Testis (tissue), 3 donors: ENCODE measurements around the gene POLK. TPM values are rescaled to one million over a fixed set of nuclear protein-coding genes. Genes with fewer than 3 reads are reported as not detected.
"Not testable (repeated sequence)": the region's sequence is repeated elsewhere in the genome, so short reads cannot be mapped to it uniquely, and the experiment has no call there.

Experiments
- DNase-seq: peaks from one replicate; pipeline ENCODE4 v3.0.0-alpha.2; 2019
- H3K27ac ChIP-seq, 2 donors: fragments of 200-600 bp; sonication (generic); one replicate each; pipeline ENCODE4 v1.5.1; 2019
- H3K27me3 ChIP-seq: fragments of 200-600 bp; sonication (generic); one replicate; pipeline ENCODE4 v1.5.1; 2019
- H3K36me3 ChIP-seq: fragments of 200-600 bp; sonication (generic); one replicate; pipeline ENCODE4 v1.5.1; 2017; ENCODE audit warnings: low read depth; ENCODE audit errors: missing control alignments
- H3K4me1 ChIP-seq: fragments of 200-600 bp; sonication (generic); one replicate; pipeline ENCODE4 v1.5.1; 2019
- H3K4me3 ChIP-seq, 2 donors: fragments of 200-600 bp; sonication (generic); one replicate each; pipeline ENCODE4 v1.5.1; 2017 to 2019
- H3K9me3 ChIP-seq: fragments of 200-600 bp; sonication (generic); one replicate; pipeline ENCODE4 v1.5.1; 2017
- POLR2A ChIP-seq: fragments of 450-650 bp; IDR thresholded peaks from one replicate; pipeline ENCODE4 v1.6.1; 2017; ENCODE audit warnings: antibody characterized with exemption, mild to moderate bottlenecking, moderate library complexity
- WGBS, 2 donors: methylation state at CpG; one replicate each; pipeline ENCODE4 v1.1.5; 2018; 5-methylcytosine and 5-hydroxymethylcytosine counted together
- intact Hi-C: fragments of 100-400 bp; cut with DNase I; formaldehyde crosslinking; loops from one replicate; pipeline ENCODE4 v1.15.1; 2023; ENCODE audit warnings: low total_unique reads
- polyA plus RNA-seq: library from polyadenylated mRNA; stranded (reverse); fragments of 350-450 nt; fragmentation: Illumina TruSeq; extraction: RNeasy Lipid Tissue Mini Kit (QIAGEN cat#74804); gene quantifications from one replicate; pipeline ENCODE4 v1.2.3, GENCODE V29; 2014; ENCODE audit warnings: low read depth, low replicate concordance; ENCODE audit not compliant: insufficient read depth
- total RNA-seq, 2 donors: library from RNA; depleted of rRNA; stranded (reverse); fragments of >200 nt; gene quantifications; one replicate each; pipeline ENCODE4 v1.2.3, GENCODE V29; 2016
- TF ChIP-seq, protein P1 (sequence below), 3 experiments: fragments of 450-650 bp in 2 of 3; fragments of 200-600 bp in 1 of 3; sonication (generic) in 1 of 3; IDR thresholded peaks; one replicate each; pipeline ENCODE4 v1.5.1; 2016 to 2019; ENCODE audit warnings: antibody characterized with exemption in 3 of 3, mild to moderate bottlenecking in 2 of 3, moderate library complexity in 1 of 3

Gene POLK
- total and polyA plus RNA-seq, 3 donors from 2014 or later: 23.3 to 56.7 (median 41.0) TPM

DNA sequence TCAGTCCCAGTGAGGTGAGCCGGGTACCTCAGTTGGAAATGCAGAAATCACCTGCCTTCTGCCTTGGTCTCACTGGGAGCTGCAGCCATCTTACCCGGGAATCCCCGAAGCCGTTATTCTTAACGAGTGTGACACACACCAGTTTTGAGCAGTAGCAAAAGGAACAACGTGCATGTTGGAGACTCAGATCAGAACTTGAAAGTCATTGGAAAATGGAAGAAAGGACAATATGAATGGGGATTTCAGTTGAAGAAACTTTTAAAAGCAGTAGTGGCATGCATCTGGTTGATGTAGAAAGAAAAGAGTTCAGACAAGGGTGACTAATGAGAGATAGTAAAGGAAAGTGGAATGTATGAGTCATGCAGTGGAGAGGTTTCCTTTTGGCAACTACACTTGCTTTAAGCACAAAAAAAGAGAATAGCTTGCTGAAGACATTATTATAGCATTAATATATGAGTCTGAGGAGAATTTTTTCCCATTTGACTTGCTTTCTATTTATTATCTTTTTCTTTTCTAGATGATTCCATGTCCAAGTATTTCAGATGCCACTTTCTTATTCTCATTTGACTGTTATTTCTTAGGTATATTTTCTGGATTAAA, 55.1 kb downstream of the POLK start:
- peak overlapping the region in 1 of 2 donors; percentile 6 for H3K27ac ChIP-seq
- intact Hi-C loops: no loop called here

DNA sequence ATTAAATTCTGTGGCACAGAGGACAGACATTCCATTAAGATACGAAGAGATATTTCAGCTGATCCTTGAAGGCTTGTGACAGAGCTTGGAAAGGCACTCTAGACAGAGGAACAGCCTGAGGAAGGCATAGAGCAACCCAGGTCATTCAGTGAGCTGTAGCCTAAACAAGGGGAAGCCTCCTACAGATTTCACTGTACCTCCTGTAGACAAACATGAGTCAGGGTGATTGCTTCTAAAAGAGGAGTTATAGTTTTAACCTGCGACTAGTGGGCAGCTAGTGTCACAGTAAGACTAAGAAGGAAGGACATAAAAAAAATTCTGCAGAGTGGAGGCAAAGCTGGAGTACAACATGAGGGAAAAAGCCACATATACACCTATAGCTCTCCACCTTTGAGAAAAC, 56.0 kb downstream of the POLK start:
- Histone ChIP-seq H3K36me3 (no peaks in the 10 kb centered on the region), H3K27me3 (no peaks in the 10 kb centered on the region), H3K4me3 (no peak overlapping the region), H3K9me3 (no peaks in the 10 kb centered on the region), H3K4me1 (peaks cover 24% of the 10 kb centered on the region), H3K27ac (peak overlapping the region in 1 of 2 donors; percentile 6)
- intact Hi-C loops: no loop called here
- TF ChIP-seq POLR2A: no peak
- TF ChIP-seq, protein P1, sequence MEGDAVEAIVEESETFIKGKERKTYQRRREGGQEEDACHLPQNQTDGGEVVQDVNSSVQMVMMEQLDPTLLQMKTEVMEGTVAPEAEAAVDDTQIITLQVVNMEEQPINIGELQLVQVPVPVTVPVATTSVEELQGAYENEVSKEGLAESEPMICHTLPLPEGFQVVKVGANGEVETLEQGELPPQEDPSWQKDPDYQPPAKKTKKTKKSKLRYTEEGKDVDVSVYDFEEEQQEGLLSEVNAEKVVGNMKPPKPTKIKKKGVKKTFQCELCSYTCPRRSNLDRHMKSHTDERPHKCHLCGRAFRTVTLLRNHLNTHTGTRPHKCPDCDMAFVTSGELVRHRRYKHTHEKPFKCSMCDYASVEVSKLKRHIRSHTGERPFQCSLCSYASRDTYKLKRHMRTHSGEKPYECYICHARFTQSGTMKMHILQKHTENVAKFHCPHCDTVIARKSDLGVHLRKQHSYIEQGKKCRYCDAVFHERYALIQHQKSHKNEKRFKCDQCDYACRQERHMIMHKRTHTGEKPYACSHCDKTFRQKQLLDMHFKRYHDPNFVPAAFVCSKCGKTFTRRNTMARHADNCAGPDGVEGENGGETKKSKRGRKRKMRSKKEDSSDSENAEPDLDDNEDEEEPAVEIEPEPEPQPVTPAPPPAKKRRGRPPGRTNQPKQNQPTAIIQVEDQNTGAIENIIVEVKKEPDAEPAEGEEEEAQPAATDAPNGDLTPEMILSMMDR (IDR thresholded peaks at IDR 0.05): no peak
- no peak for DNase-seq
- WGBS, 2 donors: 56 to 59% methylated on average over 2 of the region's 2 CpGs

More for the DNA sequence above, 55.1 kb downstream of the POLK start:
- DNase-seq: no peak
- H3K27me3 ChIP-seq: no peaks in the 10 kb centered on the region
- H3K4me1 ChIP-seq: peaks cover 24% of the 10 kb centered on the region
- TF ChIP-seq POLR2A: no peak
- 50 to 67% methylated on average over 6 of the region's 6 CpGs for WGBS, 2 donors
- H3K36me3 ChIP-seq: no peaks in the 10 kb centered on the region
- H3K9me3 ChIP-seq: no peaks in the 10 kb centered on the region
- H3K4me3 ChIP-seq: no peak overlapping the region

DNA sequence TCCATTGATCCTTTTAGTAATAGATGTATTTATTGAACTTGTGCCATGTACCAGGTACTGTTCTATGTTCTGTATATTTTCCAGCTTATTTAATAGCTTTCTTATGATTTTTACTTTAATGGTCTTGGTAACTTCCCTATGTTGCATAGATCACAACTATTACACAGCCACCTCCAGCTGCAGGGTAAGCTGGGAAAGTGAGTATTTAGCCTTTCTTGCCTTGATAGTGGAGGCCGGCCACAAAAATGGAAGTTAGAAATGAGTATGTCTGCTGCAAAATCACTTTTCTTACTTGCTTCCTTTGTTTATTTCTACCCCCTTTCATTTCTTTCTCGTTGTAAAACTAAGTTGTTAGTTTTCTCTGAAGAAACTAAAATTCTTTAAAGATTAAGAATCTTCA, 56.5 kb downstream of the POLK start:
- no peaks in the 10 kb centered on the region for H3K36me3 ChIP-seq
- WGBS, 2 donors: 89 to 92% methylated on average over 2 of the region's 2 CpGs
- no peak for DNase-seq
- no peaks in the 10 kb centered on the region for H3K9me3 ChIP-seq
- TF ChIP-seq, protein P1 (IDR thresholded peaks at IDR 0.05): no peak
- no peak for TF ChIP-seq POLR2A
- H3K27me3 ChIP-seq: no peaks in the 10 kb centered on the region
- H3K4me1 ChIP-seq: peaks cover 24% of the 10 kb centered on the region
- no peak overlapping the region for H3K4me3 ChIP-seq
- no peak overlapping the region for H3K27ac ChIP-seq
- intact Hi-C loops: no loop called here

DNA sequence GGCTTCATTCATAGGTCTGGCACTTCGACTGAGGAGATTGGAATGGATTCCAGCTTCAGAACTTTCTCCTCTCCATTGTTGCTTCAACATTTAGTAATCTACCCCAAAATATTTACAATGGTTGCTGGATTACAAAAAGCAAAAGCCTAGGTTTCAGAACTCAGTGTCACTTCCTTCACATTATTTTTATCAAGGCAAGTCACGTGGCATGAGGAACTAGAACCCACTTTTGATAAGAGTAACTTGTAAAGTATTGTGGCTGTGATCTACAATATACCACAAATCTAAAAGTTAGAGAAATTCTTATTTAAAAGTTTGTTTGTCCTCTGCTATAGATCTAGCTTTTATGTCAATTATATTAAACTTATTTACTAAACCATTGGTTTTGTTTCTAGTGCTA, 59.9 kb downstream of the POLK start:
- DNase-seq: no peak
- WGBS, 2 donors: 72 to 80% methylated on average over 2 of the region's 2 CpGs
- no peak for TF ChIP-seq POLR2A
- TF ChIP-seq, protein P1 (IDR thresholded peaks at IDR 0.05): no peak
- H3K36me3 ChIP-seq: no peaks in the 10 kb centered on the region
- no peaks in the 10 kb centered on the region for H3K27me3 ChIP-seq
- H3K4me3 ChIP-seq: no peak overlapping the region
- intact Hi-C loops: no loop called here
- no peak overlapping the region for H3K27ac ChIP-seq
- H3K4me1 ChIP-seq: peaks cover 38% of the 10 kb centered on the region
- H3K9me3 ChIP-seq: no peaks in the 10 kb centered on the region

DNA sequence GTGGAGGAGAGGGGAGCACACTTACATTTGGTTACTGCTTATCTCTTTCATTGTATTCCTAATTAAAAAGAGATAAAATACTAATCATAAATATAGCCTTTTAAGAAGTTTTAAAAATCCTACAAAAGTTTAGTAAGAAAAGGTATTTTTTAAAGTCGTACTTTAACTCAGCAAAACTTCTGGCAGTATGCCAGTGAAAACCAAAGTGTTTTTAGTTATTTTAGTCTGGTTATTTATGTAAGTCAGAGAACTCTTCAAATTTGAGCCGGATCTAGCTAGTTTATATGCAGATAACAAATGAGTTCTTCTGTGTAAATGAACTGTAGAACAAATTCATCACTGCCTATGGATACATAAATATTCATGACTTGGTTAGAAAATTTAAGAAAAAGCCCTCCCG, 63.1 kb downstream of the POLK start:
- WGBS, 2 donors: 49% methylated on average over 3 of the region's 3 CpGs
- no peak for TF ChIP-seq POLR2A

DNA sequence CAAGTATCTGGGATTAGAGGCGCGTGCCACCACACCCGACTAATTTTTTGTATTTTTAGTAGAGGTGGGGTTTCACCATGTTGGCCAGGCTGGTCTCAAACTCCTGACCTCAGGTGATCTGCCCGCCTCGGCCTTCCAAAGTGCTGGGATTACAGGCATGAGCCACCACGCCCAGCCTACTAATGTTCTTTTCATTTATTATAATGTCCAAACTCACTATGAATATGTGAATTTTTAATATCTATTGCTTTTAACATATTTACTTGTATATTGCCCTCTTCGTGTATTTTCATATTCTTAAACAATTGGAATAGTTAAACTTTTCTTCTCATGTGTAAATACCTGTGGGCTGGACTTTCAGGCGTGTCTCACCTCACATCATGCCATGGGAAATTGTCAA, 66.6 kb downstream of the POLK start:
- H3K27me3 ChIP-seq, H3K4me3 ChIP-seq, DNase-seq, H3K27ac ChIP-seq, H3K36me3 ChIP-seq, intact Hi-C loops, H3K9me3 ChIP-seq: not testable (repeated sequence)
- 96% methylated on average over 8 of the region's 8 CpGs for WGBS, 2 donors
- peaks cover 13% of the 10 kb centered on the region for H3K4me1 ChIP-seq

More for the DNA sequence above, 63.1 kb downstream of the POLK start:
- H3K36me3 ChIP-seq: no peaks in the 10 kb centered on the region
- DNase-seq: no peak
- no peak overlapping the region for H3K4me3 ChIP-seq
- no peaks in the 10 kb centered on the region for H3K27me3 ChIP-seq
- no peak overlapping the region for H3K27ac ChIP-seq
- H3K4me1 ChIP-seq: peaks cover 29% of the 10 kb centered on the region
- no peaks in the 10 kb centered on the region for H3K9me3 ChIP-seq
- intact Hi-C loops: no loop called here
